Liver (tissue), 3 donors: Measurements from ENCODE around the gene TBL1X.

Experiments
- FOXA1 ChIP-seq: IDR thresholded peaks from 2 replicates; pipeline ENCODE4 v1.6.1; 2016; ENCODE audit warnings: antibody characterized with exemption
- GABPA ChIP-seq, 2 donors: IDR thresholded peaks in 1 of 2; conservative IDR thresholded peaks in 1 of 2; 2 replicates each; pipeline ENCODE4 v1.6.1; 2016; ENCODE audit warnings: antibody characterized with exemption in 2 of 2, mild to moderate bottlenecking in 1 of 2, moderate library complexity in 1 of 2
- HNF4A ChIP-seq, 2 donors: conservative IDR thresholded peaks; 2 replicates each; pipeline ENCODE4 v1.6.1; 2016; ENCODE audit warnings: antibody characterized with exemption in 2 of 2, mild to moderate bottlenecking in 2 of 2
- NR2F2 ChIP-seq: IDR thresholded peaks from 2 replicates; pipeline ENCODE4 v1.6.1; 2016; ENCODE audit warnings: antibody characterized with exemption
- RXRA ChIP-seq, 2 donors: IDR thresholded peaks; 2 replicates each; pipeline ENCODE4 v1.6.1; 2017 to 2018; ENCODE audit warnings: antibody characterized with exemption in 2 of 2, mild to moderate bottlenecking in 1 of 2
- SP1 ChIP-seq: IDR thresholded peaks from 2 replicates; pipeline ENCODE4 v1.6.1; 2018; ENCODE audit warnings: antibody characterized with exemption, mild to moderate bottlenecking
- TAF1 ChIP-seq: conservative IDR thresholded peaks from 2 replicates; pipeline ENCODE4 v1.6.1; 2016; ENCODE audit warnings: antibody characterized with exemption, mild to moderate bottlenecking
- YY1 ChIP-seq: IDR thresholded peaks from 2 replicates; pipeline ENCODE4 v1.6.1; 2016; ENCODE audit warnings: antibody characterized with exemption, mild to moderate bottlenecking
- TF ChIP-seq, protein P1 (sequence below): IDR thresholded peaks from 2 replicates; pipeline ENCODE4 v1.6.1; 2016; ENCODE audit warnings: antibody characterized with exemption
- TF ChIP-seq, protein P2 (sequence below): fragments of 150-350 bp; IDR thresholded peaks from 2 replicates; pipeline ENCODE4 v1.5.1; 2017; ENCODE audit warnings: improper control_type of control experiment, low read depth, low read length; ENCODE audit not compliant: missing input control
- TF ChIP-seq, protein P3 (sequence below): IDR thresholded peaks from 2 replicates; pipeline ENCODE4 v1.6.1; 2016; ENCODE audit warnings: antibody characterized with exemption
- donor health status: healthy.
- donor health status: healthy.

DNA sequence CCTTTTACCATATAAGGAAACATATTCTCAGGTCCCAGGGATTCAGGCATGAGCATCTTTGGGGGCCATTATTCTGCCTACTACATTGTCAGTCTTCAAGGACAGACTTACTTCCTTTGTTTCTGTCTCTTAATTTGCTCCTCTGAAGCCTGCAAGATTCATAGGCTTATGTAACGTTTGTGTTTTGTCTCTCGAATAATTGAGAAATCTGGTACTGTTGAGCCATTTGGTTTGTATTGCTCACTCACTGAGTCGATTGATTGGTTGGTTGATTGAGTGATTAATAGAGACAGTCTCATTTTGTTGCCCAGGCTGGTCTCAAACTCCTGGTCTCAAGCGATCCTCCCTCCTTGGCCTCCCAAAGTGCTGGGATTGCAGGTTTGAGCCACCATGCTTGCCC, 23.7 kb downstream of the TBL1X start:
- TF ChIP-seq, protein P1, sequence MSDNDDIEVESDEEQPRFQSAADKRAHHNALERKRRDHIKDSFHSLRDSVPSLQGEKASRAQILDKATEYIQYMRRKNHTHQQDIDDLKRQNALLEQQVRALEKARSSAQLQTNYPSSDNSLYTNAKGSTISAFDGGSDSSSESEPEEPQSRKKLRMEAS, result no peak
- TF ChIP-seq, protein P2, sequence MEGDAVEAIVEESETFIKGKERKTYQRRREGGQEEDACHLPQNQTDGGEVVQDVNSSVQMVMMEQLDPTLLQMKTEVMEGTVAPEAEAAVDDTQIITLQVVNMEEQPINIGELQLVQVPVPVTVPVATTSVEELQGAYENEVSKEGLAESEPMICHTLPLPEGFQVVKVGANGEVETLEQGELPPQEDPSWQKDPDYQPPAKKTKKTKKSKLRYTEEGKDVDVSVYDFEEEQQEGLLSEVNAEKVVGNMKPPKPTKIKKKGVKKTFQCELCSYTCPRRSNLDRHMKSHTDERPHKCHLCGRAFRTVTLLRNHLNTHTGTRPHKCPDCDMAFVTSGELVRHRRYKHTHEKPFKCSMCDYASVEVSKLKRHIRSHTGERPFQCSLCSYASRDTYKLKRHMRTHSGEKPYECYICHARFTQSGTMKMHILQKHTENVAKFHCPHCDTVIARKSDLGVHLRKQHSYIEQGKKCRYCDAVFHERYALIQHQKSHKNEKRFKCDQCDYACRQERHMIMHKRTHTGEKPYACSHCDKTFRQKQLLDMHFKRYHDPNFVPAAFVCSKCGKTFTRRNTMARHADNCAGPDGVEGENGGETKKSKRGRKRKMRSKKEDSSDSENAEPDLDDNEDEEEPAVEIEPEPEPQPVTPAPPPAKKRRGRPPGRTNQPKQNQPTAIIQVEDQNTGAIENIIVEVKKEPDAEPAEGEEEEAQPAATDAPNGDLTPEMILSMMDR, result no peak
- no peak for TF ChIP-seq YY1
- TF ChIP-seq, protein P3, sequence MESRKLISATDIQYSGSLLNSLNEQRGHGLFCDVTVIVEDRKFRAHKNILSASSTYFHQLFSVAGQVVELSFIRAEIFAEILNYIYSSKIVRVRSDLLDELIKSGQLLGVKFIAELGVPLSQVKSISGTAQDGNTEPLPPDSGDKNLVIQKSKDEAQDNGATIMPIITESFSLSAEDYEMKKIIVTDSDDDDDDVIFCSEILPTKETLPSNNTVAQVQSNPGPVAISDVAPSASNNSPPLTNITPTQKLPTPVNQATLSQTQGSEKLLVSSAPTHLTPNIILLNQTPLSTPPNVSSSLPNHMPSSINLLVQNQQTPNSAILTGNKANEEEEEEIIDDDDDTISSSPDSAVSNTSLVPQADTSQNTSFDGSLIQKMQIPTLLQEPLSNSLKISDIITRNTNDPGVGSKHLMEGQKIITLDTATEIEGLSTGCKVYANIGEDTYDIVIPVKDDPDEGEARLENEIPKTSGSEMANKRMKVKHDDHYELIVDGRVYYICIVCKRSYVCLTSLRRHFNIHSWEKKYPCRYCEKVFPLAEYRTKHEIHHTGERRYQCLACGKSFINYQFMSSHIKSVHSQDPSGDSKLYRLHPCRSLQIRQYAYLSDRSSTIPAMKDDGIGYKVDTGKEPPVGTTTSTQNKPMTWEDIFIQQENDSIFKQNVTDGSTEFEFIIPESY, result no peak
- no peak for TF ChIP-seq FOXA1
- no peak for TF ChIP-seq HNF4A (conservative IDR thresholded peaks at IDR 0.05)
- no peak for TF ChIP-seq TAF1
- no peak for TF ChIP-seq NR2F2
- TF ChIP-seq GABPA (IDR thresholded peaks at IDR 0.05 in 1 of 2, conservative IDR thresholded peaks at IDR 0.05 in 1 of 2), result no peak
- no peak for TF ChIP-seq SP1
- TF ChIP-seq RXRA (IDR thresholded peaks at IDR 0.05), result no peak
